HepG2 (cell line): ENCODE results near the gene FAM187B. TPM values are rescaled to one million over a fixed set of nuclear protein-coding genes. Genes with fewer than 3 reads are reported as not detected.

ENCODE experiments used
- ATAC-seq: fragments of 200-7000 bp; cut with Tn5 transposase; 3 replicates; pipeline ENCODE4 v1.9.1; 2020; ENCODE audit warnings: mild to moderate bottlenecking, moderate library complexity
- BruUV-seq: library from RNA; stranded (reverse); fragments of 400-500 nt; replicated peaks from 2 replicates; lab custom pipeline; 2021; lab: Mats Ljungman, UMichigan
- CTCF ChIA-PET: fragments of 300-600 bp; formaldehyde crosslinking; extraction: SDS; loops from one replicate; lab custom pipeline; 2021; ENCODE audit warnings: low total read pairs, inconsistent platforms, low intra/inter-chr PET ratio; lab: Yijun Ruan, JAX
- POLR2A ChIA-PET: fragments of 350-600 bp; sonication (Branson Sonifier 250); formaldehyde crosslinking; loops from one replicate; lab custom pipeline; 2020; ENCODE audit warnings: antibody characterized with exemption, inconsistent platforms; lab: Yijun Ruan, JAX
- DNase-seq: peaks from one replicate; pipeline ENCODE4 v3.0.0-alpha.2; 2015; ENCODE audit warnings: low spot score
- FAIRE-seq: peaks from 3 replicates; lab custom pipeline; 2011; peaks lifted over from hg19 to GRCh38; lab: Jason Lieb, UNC
- H2AFZ ChIP-seq: one replicate; pipeline ENCODE4 v1.6.1; 2011; ENCODE audit warnings: low read length, inconsistent platforms
- H3K27ac ChIP-seq: fragments of 300-600 bp; 3 replicates; pipeline ENCODE4 v1.8.0; 2011; ENCODE audit warnings: mixed run types, mild to moderate bottlenecking, mixed read lengths, low read length, inconsistent platforms; ENCODE audit not compliant: insufficient read depth; ENCODE audit errors: extremely low read length
- H3K27me3 ChIP-seq, 2 experiments: fragments of 200-600 bp in 1 of 2; 2 replicates in 1 of 2; 3 replicates in 1 of 2; pipeline versions ENCODE4 v1.6.0 to v1.8.0; 2011; ENCODE audit warnings: low read length in 2 of 2, mild to moderate bottlenecking in 2 of 2, moderate library complexity in 2 of 2, inconsistent platforms in 1 of 2; ENCODE audit not compliant: insufficient read depth in 2 of 2, control insufficient read depth in 1 of 2
- H3K36me3 ChIP-seq, 2 experiments: fragments of 200-600 bp in 1 of 2; replicated peaks in 1 of 2; 2 replicates in 1 of 2; 3 replicates in 1 of 2; pipeline versions ENCODE4 v1.5.1 to v1.8.0; 2011; ENCODE audit warnings: low read length in 2 of 2, inconsistent platforms in 1 of 2; ENCODE audit not compliant: insufficient read depth in 2 of 2, control insufficient read depth in 1 of 2
- H3K4me1 ChIP-seq: 2 replicates; pipeline ENCODE4 v1.5.1; 2012; ENCODE audit warnings: low read length, inconsistent platforms; ENCODE audit not compliant: insufficient read depth
- H3K4me2 ChIP-seq: 2 replicates; pipeline ENCODE4 v1.6.0; 2011; ENCODE audit warnings: low read depth, low read length, inconsistent platforms
- H3K4me3 ChIP-seq, 3 experiments: fragments of 200-600 bp in 1 of 3; sonication (generic), shearing (Covaris generic) in 1 of 3; replicated peaks in 1 of 3; 2 replicates each; pipeline ENCODE4 v1.5.1; 2011 to 2016; ENCODE audit warnings: low read length in 3 of 3, inconsistent platforms in 2 of 3, low read depth in 2 of 3, mild to moderate bottlenecking in 2 of 3, control low read depth in 1 of 3, mixed read lengths in 1 of 3; ENCODE audit not compliant: insufficient read depth in 1 of 3
- H3K79me2 ChIP-seq: one replicate; pipeline ENCODE4 v1.6.1; 2011; ENCODE audit warnings: low read length, inconsistent platforms; ENCODE audit not compliant: insufficient read depth
- H3K9ac ChIP-seq: 2 replicates; pipeline ENCODE4 v1.6.0; 2011; ENCODE audit warnings: mild to moderate bottlenecking, low read depth, low read length, inconsistent platforms; ENCODE audit not compliant: insufficient read depth
- H3K9me3 ChIP-seq: 2 replicates; pipeline ENCODE4 v1.5.1; 2012; ENCODE audit warnings: mild to moderate bottlenecking, low read length
- H4K20me1 ChIP-seq: 2 replicates; pipeline ENCODE4 v1.6.0; 2011; ENCODE audit warnings: inconsistent platforms, mild to moderate bottlenecking, low read length, moderate library complexity; ENCODE audit not compliant: insufficient read depth
- ARNTL ChIP-seq: sonication (generic); formaldehyde crosslinking; IDR thresholded peaks from 2 replicates; pipeline ENCODE4 v1.4.0; 2020; ENCODE audit warnings: mild to moderate bottlenecking, missing genetic modification reagents
- BHLHE40 ChIP-seq: IDR thresholded peaks from 2 replicates; pipeline ENCODE4 v1.6.1; 2011; ENCODE audit warnings: low read length, improper control_type of control experiment
- CEBPG ChIP-seq: IDR thresholded peaks from 2 replicates; pipeline ENCODE4 v1.6.1; 2016
- CHCHD3 ChIP-seq: sonication (generic); formaldehyde crosslinking; IDR thresholded peaks from 2 replicates; pipeline ENCODE4 v1.8.0; 2022; ENCODE audit warnings: mild to moderate bottlenecking, missing genetic modification reagents, moderate library complexity
- GATAD2A ChIP-seq: IDR thresholded peaks from 2 replicates; pipeline ENCODE4 v1.6.1; 2016
- GTF3A ChIP-seq: sonication (generic); formaldehyde crosslinking; conservative IDR thresholded peaks from 2 replicates; pipeline ENCODE4 v1.4.0; 2020; ENCODE audit warnings: mild to moderate bottlenecking, missing genetic modification reagents
- KLF13 ChIP-seq: sonication (generic); formaldehyde crosslinking; IDR thresholded peaks from 2 replicates; pipeline ENCODE4 v1.4.0; 2020; ENCODE audit warnings: mild to moderate bottlenecking, missing genetic modification reagents
- KLF9 ChIP-seq: IDR thresholded peaks from 2 replicates; pipeline ENCODE4 v1.6.1; 2016; ENCODE audit warnings: low read depth
- NFYB ChIP-seq: sonication (generic); formaldehyde crosslinking; IDR thresholded peaks from 2 replicates; pipeline ENCODE4 v1.4.0; 2020; ENCODE audit warnings: missing genetic modification reagents
- PHF20 ChIP-seq: sonication (generic); formaldehyde crosslinking; IDR thresholded peaks from 2 replicates; pipeline ENCODE4 v1.5.0; 2020; ENCODE audit warnings: mild to moderate bottlenecking, missing genetic modification reagents
- RARA ChIP-seq: IDR thresholded peaks from 2 replicates; pipeline ENCODE4 v1.6.1; 2016; ENCODE audit warnings: missing genetic modification reagents, missing compliant biosample characterization
- RBM39 ChIP-seq: fragments of 200-400 bp; formaldehyde crosslinking; IDR thresholded peaks from one replicate; pipeline ENCODE4 v1.6.1; 2018; ENCODE audit warnings: antibody characterized with exemption, mild to moderate bottlenecking, low read depth, low read length; ENCODE audit not compliant: poor library complexity, severe bottlenecking
- ZBTB7B ChIP-seq: sonication (generic); formaldehyde crosslinking; IDR thresholded peaks from 2 replicates; pipeline ENCODE4 v1.4.0; 2020; ENCODE audit warnings: missing genetic modification reagents
- ZNF317 ChIP-seq: sonication (generic); formaldehyde crosslinking; IDR thresholded peaks from 2 replicates; pipeline ENCODE4 v1.5.0; 2020; ENCODE audit warnings: mild to moderate bottlenecking, missing genetic modification reagents
- ZNF33A ChIP-seq: sonication (generic); formaldehyde crosslinking; IDR thresholded peaks from 2 replicates; pipeline ENCODE4 v1.5.1; 2020; ENCODE audit warnings: missing genetic modification reagents, mild to moderate bottlenecking, moderate library complexity, borderline replicate concordance
- ZNF460 ChIP-seq: sonication (generic); formaldehyde crosslinking; IDR thresholded peaks from 2 replicates; pipeline ENCODE4 v1.5.1; 2020; ENCODE audit warnings: missing genetic modification reagents, mild to moderate bottlenecking, borderline replicate concordance
- ZNF687 ChIP-seq: sonication (generic); formaldehyde crosslinking; IDR thresholded peaks from 2 replicates; pipeline ENCODE4 v1.5.1; 2020; ENCODE audit warnings: mild to moderate bottlenecking, missing genetic modification reagents, moderate library complexity
- WGBS: methylation state at CpG from one replicate; pipeline ENCODE4 v1.1.6; 2017; ENCODE audit warnings: low lambda C conversion rate; 5-methylcytosine and 5-hydroxymethylcytosine counted together
- in situ Hi-C: cut with HindIII; loops from 2 replicates; pipeline ENCODE4 v1.10.0; 2017; ENCODE audit warnings: low pct_unique_long_range_greater_than_20kb; ENCODE audit not compliant: extremely low pct_ligation_motif_present
- intact Hi-C: fragments of 100-400 bp; cut with micrococcal nuclease; formaldehyde crosslinking; loops from one replicate; pipeline ENCODE4 v1.10.0; 2022; ENCODE audit not compliant: unreplicated experiment
- polyA plus RNA-seq, 8 experiments: library from polyadenylated mRNA; depleted of rRNA in 3 of 8; stranded (reverse) in 7 of 8; unstranded in 1 of 8; fragments of >200 nt; fragmentation: Illumina TruSeq in 4 of 8; extraction: Trizol in 4 of 8; gene quantifications; 2 replicates each; pipeline versions ENCODE4 v1.2.1 to v1.2.3, GENCODE V29; 2011 to 2016; ENCODE audit warnings: low read depth in 4 of 8, missing spikeins in 1 of 8, mixed read lengths in 1 of 8; ENCODE audit not compliant: insufficient read depth in 1 of 8
- total RNA-seq, 5 experiments: library from RNA; depleted of rRNA; stranded (reverse); fragments of >200 nt; fragmentation: Illumina TruSeq; extraction: Trizol; gene quantifications; 2 replicates each; pipeline ENCODE4 v1.2.3, GENCODE V29; 2016; ENCODE audit warnings: low read depth in 1 of 5
- TF ChIP-seq, protein P1 (sequence below): sonication (generic); formaldehyde crosslinking; IDR thresholded peaks from 2 replicates; pipeline ENCODE4 v1.5.0; 2020; ENCODE audit warnings: mild to moderate bottlenecking, missing genetic modification reagents
- TF ChIP-seq, protein P2 (sequence below), 2 experiments: fragments of 450-650 bp in 1 of 2; sonication (generic) in 1 of 2; formaldehyde crosslinking; IDR thresholded peaks; 2 replicates each; pipeline versions ENCODE4 v1.5.0 to v1.8.0; 2020 to 2022; ENCODE audit warnings: mild to moderate bottlenecking in 1 of 2, missing genetic modification reagents in 1 of 2

The FAM187B gene
- total and polyA plus RNA-seq, 2 of the 13 experiments (the other 11 are each of a cell fraction or from before 2014, with no cell fraction given), result not detected

GRCh38 chr19:35211545-35212230 lies 16.9 kb downstream of the FAM187B start:
- no peaks in the 10 kb centered on the region for H3K27me3 ChIP-seq
- no peak overlapping the region for H3K4me2 ChIP-seq
- H3K4me3 ChIP-seq, result no peak overlapping the region
- CTCF ChIA-PET, result no interaction called here
- in situ Hi-C loops, result no loop called here
- intact Hi-C loops, result no loop called here
- H3K27ac ChIP-seq, result no peak overlapping the region
- no peak overlapping the region for H2AFZ ChIP-seq
- 80% methylated on average over 5 of the region's 7 CpGs for WGBS
- H3K79me2 ChIP-seq, result no peaks in the 10 kb centered on the region
- no peaks in the 10 kb centered on the region for H4K20me1 ChIP-seq
- POLR2A ChIA-PET, result no interaction called here
- no peak for FAIRE-seq
- no peaks in the 10 kb centered on the region for H3K9me3 ChIP-seq
- no TSS peak for BruUV-seq
- H3K36me3 ChIP-seq, result no peaks in the 10 kb centered on the region
- peaks cover 30% of the 10 kb centered on the region for H3K4me1 ChIP-seq
- DNase-seq, result peak; percentile 13
- H3K9ac ChIP-seq, result no peak overlapping the region; the same call in 1 of the 2 replicates
- ATAC-seq, result no peak; the same call in 2 of the 3 replicates
- TF ChIP-seq, protein P1, sequence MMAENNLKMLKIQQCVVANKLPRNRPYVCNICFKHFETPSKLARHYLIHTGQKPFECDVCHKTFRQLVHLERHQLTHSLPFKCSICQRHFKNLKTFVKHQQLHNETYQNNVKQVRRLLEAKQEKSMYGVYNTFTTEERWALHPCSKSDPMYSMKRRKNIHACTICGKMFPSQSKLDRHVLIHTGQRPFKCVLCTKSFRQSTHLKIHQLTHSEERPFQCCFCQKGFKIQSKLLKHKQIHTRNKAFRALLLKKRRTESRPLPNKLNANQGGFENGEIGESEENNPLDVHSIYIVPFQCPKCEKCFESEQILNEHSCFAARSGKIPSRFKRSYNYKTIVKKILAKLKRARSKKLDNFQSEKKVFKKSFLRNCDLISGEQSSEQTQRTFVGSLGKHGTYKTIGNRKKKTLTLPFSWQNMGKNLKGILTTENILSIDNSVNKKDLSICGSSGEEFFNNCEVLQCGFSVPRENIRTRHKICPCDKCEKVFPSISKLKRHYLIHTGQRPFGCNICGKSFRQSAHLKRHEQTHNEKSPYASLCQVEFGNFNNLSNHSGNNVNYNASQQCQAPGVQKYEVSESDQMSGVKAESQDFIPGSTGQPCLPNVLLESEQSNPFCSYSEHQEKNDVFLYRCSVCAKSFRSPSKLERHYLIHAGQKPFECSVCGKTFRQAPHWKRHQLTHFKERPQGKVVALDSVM, result peak; percentile 96
- TF ChIP-seq RARA (CRISPR knock-in tag) (0 out of 2 replicates have a peak, but pooled peaks have one; percentile 25), BHLHE40 (no peak), KLF13 (no peak), RBM39 (no peak), GTF3A (CRISPR knock-in tag) (no peak), ZBTB7B (no peak), ZNF687 (CRISPR knock-in tag) (peak; percentile 19; the same call in 1 of the 2 replicates), GATAD2A (CRISPR knock-in tag) (no peak; the same call in 1 of the 2 replicates), ZNF460 (CRISPR knock-in tag) (peak; percentile 59; the same call in 1 of the 2 replicates), CHCHD3 (CRISPR knock-in tag) (no peak), ARNTL (0 out of 2 replicates have a peak, but pooled peaks have one; percentile 24), CEBPG (CRISPR knock-in tag) (peak; percentile 75), ZNF317 (peak; percentile 96), KLF9 (CRISPR knock-in tag) (no peak), ZNF33A (no peak), NFYB (CRISPR knock-in tag) (no peak), PHF20 (CRISPR knock-in tag) (no peak)
- TF ChIP-seq, protein P2, sequence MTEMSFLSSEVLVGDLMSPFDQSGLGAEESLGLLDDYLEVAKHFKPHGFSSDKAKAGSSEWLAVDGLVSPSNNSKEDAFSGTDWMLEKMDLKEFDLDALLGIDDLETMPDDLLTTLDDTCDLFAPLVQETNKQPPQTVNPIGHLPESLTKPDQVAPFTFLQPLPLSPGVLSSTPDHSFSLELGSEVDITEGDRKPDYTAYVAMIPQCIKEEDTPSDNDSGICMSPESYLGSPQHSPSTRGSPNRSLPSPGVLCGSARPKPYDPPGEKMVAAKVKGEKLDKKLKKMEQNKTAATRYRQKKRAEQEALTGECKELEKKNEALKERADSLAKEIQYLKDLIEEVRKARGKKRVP (CRISPR knock-in tag; IDR thresholded peaks at IDR 0.05), result 0 out of 4 replicates have a peak, but pooled peaks of 1 of the 2 experiments have one; percentile 13
